ENCODE data around the gene PRM1.

The PRM1 gene

GRCh38 chr16:11236461-11237254, 44.5 kb downstream of the PRM1 start:
- no peak for DNase-seq (ENCODE audit: low read depth)

DNA sequence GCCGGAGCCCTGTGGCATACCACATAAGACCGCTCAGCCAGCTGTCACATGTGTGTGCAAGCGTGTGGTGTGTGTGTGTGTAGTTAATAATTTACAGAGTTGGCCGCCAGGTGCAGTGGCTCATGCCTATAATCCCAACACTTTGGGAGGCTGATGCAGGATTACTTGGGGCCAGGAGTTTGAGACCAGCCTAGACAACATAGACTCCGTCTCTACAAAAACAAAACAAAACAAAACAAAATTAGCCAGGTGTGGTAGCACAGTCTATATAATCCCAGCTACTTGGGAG, 45.5 kb downstream of the PRM1 start:
- DNase-seq (ENCODE audit: low read depth), result no peak

DNA sequence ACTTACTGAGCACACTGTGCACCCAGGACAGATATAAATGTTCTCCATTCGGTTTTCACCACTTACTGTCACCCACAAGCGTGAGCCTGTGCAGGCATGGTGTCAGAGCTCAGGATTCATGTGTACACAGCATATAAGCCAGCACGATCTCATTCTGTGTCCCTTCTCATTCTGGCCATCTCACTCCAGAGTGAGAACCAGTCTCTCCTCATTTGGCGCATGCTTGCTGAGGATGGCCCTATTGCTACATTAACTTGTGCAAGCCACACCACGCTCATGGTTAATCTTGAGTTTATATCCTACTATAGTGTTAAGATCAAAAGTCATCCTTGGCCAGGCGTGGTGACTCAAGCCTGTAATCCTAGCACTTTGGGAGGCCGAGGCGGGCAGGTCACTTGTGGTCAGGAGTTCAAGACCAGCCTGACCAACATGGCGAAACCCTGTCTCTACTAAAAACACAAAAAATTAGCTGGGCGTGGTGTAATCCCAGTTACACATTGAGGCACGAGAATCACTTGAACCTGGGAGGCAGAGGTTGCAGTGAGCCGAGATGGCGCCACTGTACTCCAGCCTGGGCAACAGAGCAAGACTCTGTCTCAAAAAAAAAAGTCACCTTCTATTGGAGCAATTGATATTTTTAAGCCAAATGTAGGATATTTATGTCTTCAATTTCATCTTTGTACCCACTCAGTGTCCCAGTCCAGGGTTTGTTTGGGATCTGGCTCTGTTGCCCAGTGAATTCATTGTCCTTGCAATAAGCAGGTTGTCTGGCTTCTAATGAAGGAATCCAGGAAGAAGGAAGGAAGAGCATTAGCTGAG, 46.0 kb downstream of the PRM1 start:
- no peak for DNase-seq (ENCODE audit: low read depth)

GRCh38 chr16:11233727-11234376, 47.3 kb downstream of the PRM1 start:
- DNase-seq (ENCODE audit: low read depth), result no peak

DNA sequence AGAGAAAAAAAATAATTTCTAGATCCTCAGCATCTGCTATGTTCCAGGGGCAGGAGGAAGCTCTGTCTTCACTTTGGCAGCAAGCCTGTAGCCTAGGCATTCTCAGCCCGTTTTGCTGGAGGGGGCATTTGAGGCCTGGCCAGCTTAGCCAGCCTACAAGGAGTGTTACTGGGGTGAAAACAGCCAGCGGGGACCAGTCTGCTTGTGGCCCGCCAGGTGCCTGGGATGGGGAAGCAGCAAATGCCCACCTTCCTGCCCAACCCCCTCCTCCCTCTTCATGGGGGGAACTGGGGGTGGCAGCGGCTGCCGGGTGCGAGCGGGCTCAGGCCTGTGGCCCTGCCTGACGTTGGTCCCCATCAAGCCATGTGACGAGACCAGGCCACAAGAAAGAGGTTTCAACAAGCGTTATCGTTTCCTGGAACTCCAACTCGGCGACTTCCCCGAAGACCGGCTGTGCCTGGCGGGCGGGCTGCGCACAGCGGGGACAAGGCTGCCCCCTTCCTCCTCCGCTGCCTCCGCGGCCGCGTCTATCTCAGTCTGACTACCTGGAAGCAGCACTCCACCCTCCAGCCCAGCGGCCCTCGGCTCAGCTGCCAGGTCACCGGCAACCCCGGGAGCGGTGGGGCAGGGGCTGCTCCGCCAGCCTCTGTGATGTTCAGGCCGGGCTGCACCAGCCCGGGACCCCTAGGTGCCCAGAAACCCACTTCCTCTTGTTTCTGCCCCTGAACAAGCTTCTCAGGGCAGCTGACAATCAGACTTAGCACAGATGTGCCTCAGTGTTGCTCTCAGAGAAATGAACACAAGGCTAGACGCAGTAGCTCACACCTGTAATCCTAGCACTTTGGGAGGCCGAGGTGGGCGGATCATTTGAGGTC, 48.0 kb downstream of the PRM1 start:
- no peak for DNase-seq (ENCODE audit: low read depth)

GRCh38 chr16:11232302-11232851, 48.8 kb downstream of the PRM1 start:
- DNase-seq (ENCODE audit: low read depth), result no peak

DNA sequence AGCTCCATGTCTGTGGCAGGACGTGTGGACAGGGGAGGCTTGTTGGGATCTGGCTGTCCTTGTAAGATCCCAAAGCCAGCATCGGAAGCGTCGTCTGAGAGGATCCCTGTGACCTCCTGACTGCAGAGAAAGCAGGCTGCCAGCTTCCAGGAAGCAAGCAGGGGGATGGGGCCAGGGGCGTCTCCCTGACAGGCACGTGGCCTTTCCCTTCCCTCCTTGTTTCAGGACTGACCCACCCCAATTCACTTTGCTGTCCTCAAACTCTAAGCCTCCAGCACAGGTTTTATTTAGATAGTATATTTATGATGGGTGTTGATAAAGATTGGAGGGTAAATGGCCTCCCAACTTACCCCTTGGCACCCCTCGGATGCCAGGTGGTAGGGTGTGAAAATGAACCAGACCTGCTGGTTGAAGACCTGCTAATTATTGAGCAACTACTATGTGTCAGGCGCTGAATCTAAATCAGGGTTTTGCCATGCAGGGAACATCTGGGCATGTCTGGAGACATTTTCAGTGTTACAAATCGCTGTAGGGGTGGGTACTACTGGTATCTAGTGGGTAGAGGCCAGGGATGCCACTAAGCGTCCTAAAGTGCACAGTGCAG, 49.7 kb downstream of the PRM1 start:
- DNase-seq (ENCODE audit: low read depth), result no peak

Data from EH (cell line).